ENCODE measurements around the gene ENO3. TPM values are rescaled to one million over a fixed set of nuclear protein-coding genes. Genes with fewer than 3 reads are reported as not detected.

The ENO3 gene
- total and polyA plus RNA-seq, 3 donors from 2014 or later = 16.4 to 29.9 (median 17.2) TPM

GRCh38 chr17:4953451-4953961, 2.6 kb downstream of the ENO3 start:
- Histone ChIP-seq H3K36me3 (ENCODE audit: low read depth, missing control alignments) (no peaks in the 10 kb centered on the region), H3K27ac (no peak overlapping the region), H3K27me3 (no peaks in the 10 kb centered on the region), H3K4me1 (no peaks in the 10 kb centered on the region), H3K9me3 (no peaks in the 10 kb centered on the region), H3K4me3 (no peak overlapping the region)
- no peak for DNase-seq
- TF ChIP-seq CTCF (IDR thresholded peaks at IDR 0.05) (no peak), POLR2A (IDR thresholded peaks at IDR 0.05) (no peak)
- intact Hi-C loops (cut with DNase I; ENCODE audit: low total_unique reads) = no loop called here
- 81 to 88% methylated on average over 14 of the region's 14 CpGs for WGBS, 2 donors

GRCh38 chr17:4955091-4955490, 4.2 kb downstream of the ENO3 start:
- intact Hi-C loops (cut with DNase I; ENCODE audit: low total_unique reads) = no loop called here
- Histone ChIP-seq H3K4me1 (no peaks in the 10 kb centered on the region), H3K36me3 (ENCODE audit: low read depth, missing control alignments) (no peaks in the 10 kb centered on the region), H3K27ac (no peak overlapping the region), H3K4me3 (no peak overlapping the region), H3K9me3 (no peaks in the 10 kb centered on the region), H3K27me3 (no peaks in the 10 kb centered on the region)
- 82 to 97% methylated on average over 5 to 6 of the region's 8 CpGs for WGBS, 2 donors
- no peak for DNase-seq
- TF ChIP-seq CTCF (IDR thresholded peaks at IDR 0.05) (no peak), POLR2A (IDR thresholded peaks at IDR 0.05) (no peak)

- H3K4me3 ChIP-seq = no peak overlapping the region
- intact Hi-C loops (cut with DNase I; ENCODE audit: low total_unique reads) = no loop called here
- H3K27me3 ChIP-seq = no peaks in the 10 kb centered on the region
- no peaks in the 10 kb centered on the region for H3K4me1 ChIP-seq
- no peak for DNase-seq
- no peak overlapping the region for H3K27ac ChIP-seq
- H3K9me3 ChIP-seq = no peaks in the 10 kb centered on the region
- 81 to 89% methylated on average over 7 to 10 of the region's 10 CpGs for WGBS, 2 donors
- TF ChIP-seq CTCF (IDR thresholded peaks at IDR 0.05) (no peak), POLR2A (IDR thresholded peaks at IDR 0.05) (no peak)
- H3K36me3 ChIP-seq (ENCODE audit: low read depth, missing control alignments) = no peaks in the 10 kb centered on the region
Observed at GRCh38 chr17:4956493-4957061, 5.7 kb downstream of the ENO3 start.

- H3K4me1 ChIP-seq = no peaks in the 10 kb centered on the region
- no peak for DNase-seq
- no peaks in the 10 kb centered on the region for H3K27me3 ChIP-seq
- H3K9me3 ChIP-seq = no peaks in the 10 kb centered on the region
- intact Hi-C loops (cut with DNase I; ENCODE audit: low total_unique reads) = no loop called here
- no peaks in the 10 kb centered on the region for H3K36me3 ChIP-seq (ENCODE audit: low read depth, missing control alignments)
- no peak for TF ChIP-seq POLR2A (IDR thresholded peaks at IDR 0.05)
- no peak for TF ChIP-seq CTCF (IDR thresholded peaks at IDR 0.05)
- WGBS, 2 donors = 75 to 90% methylated on average over 3 of the region's 3 CpGs
- H3K4me3 ChIP-seq = no peak overlapping the region
- H3K27ac ChIP-seq = no peak overlapping the region
Observed at GRCh38 chr17:4958102-4958501, 7.2 kb downstream of the ENO3 start.

All from testis (tissue), 3 donors.